ENCODE measurements around the gene AUTS2.

Gene AUTS2

GRCh38 chr7:69749994-69750393, 151.7 kb downstream of the AUTS2 start:
- H3K27me3 ChIP-seq (ENCODE audit: insufficient read depth, insufficient read length), result no peaks in the 10 kb centered on the region
- H3K4me1 ChIP-seq (ENCODE audit: insufficient read depth, insufficient read length), result peaks cover 2% of the 10 kb centered on the region
- TF ChIP-seq YY1 (IDR thresholded peaks at IDR 0.05; ENCODE audit: insufficient read depth, insufficient read length) (no peak), SUZ12 (IDR thresholded peaks at IDR 0.05; ENCODE audit: extremely low read depth, insufficient read depth, insufficient read length) (no peak), ZNF274 (IDR thresholded peaks at IDR 0.05; ENCODE audit: low read depth, low read length) (no peak)
- no peak overlapping the region for H3K9ac ChIP-seq (ENCODE audit: insufficient read length, low read depth)
- no peaks in the 10 kb centered on the region for H3K36me3 ChIP-seq (ENCODE audit: insufficient read depth, insufficient read length, low read length)
- H3K4me3 ChIP-seq (ENCODE audit: insufficient read length, low read depth), result no peak overlapping the region
- no peak for DNase-seq (ENCODE audit: low read depth, low spot score)
- H3K9me3 ChIP-seq (ENCODE audit: insufficient read depth, low read length), result no peaks in the 10 kb centered on the region

- Histone ChIP-seq H3K4me3 (ENCODE audit: insufficient read length, low read depth) (no peak overlapping the region), H3K4me1 (ENCODE audit: insufficient read depth, insufficient read length) (peaks cover 2% of the 10 kb centered on the region), H3K27me3 (ENCODE audit: insufficient read depth, insufficient read length) (no peaks in the 10 kb centered on the region), H3K9ac (ENCODE audit: insufficient read length, low read depth) (no peak overlapping the region), H3K36me3 (ENCODE audit: insufficient read depth, insufficient read length, low read length) (no peaks in the 10 kb centered on the region), H3K9me3 (ENCODE audit: insufficient read depth, low read length) (no peaks in the 10 kb centered on the region)
- no peak for TF ChIP-seq ZNF274 (IDR thresholded peaks at IDR 0.05; ENCODE audit: low read depth, low read length)
- no peak for TF ChIP-seq YY1 (IDR thresholded peaks at IDR 0.05; ENCODE audit: insufficient read depth, insufficient read length)
- TF ChIP-seq SUZ12 (IDR thresholded peaks at IDR 0.05; ENCODE audit: extremely low read depth, insufficient read depth, insufficient read length), result no peak
- DNase-seq (ENCODE audit: low read depth, low spot score), result no peak
Measured at GRCh38 chr7:69751026-69751425, 152.8 kb downstream of the AUTS2 start.

- Histone ChIP-seq H3K4me3 (ENCODE audit: insufficient read length, low read depth) (no peak overlapping the region), H3K4me1 (ENCODE audit: insufficient read depth, insufficient read length) (peaks cover 2% of the 10 kb centered on the region), H3K27me3 (ENCODE audit: insufficient read depth, insufficient read length) (no peaks in the 10 kb centered on the region), H3K36me3 (ENCODE audit: insufficient read depth, insufficient read length, low read length) (no peaks in the 10 kb centered on the region), H3K9me3 (ENCODE audit: insufficient read depth, low read length) (no peaks in the 10 kb centered on the region), H3K9ac (ENCODE audit: insufficient read length, low read depth) (no peak overlapping the region)
- DNase-seq (ENCODE audit: low read depth, low spot score), result no peak
- TF ChIP-seq ZNF274 (IDR thresholded peaks at IDR 0.05; ENCODE audit: low read depth, low read length) (no peak), SUZ12 (IDR thresholded peaks at IDR 0.05; ENCODE audit: extremely low read depth, insufficient read depth, insufficient read length) (no peak), YY1 (IDR thresholded peaks at IDR 0.05; ENCODE audit: insufficient read depth, insufficient read length) (no peak)
Measured at GRCh38 chr7:69753981-69754380, 155.7 kb downstream of the AUTS2 start.

GRCh38 chr7:69754476-69754875, 156.2 kb downstream of the AUTS2 start:
- DNase-seq (ENCODE audit: low read depth, low spot score), result no peak
- Histone ChIP-seq H3K9ac (ENCODE audit: insufficient read length, low read depth) (no peak overlapping the region), H3K36me3 (ENCODE audit: insufficient read depth, insufficient read length, low read length) (no peaks in the 10 kb centered on the region), H3K4me3 (ENCODE audit: insufficient read length, low read depth) (no peak overlapping the region), H3K27me3 (ENCODE audit: insufficient read depth, insufficient read length) (no peaks in the 10 kb centered on the region), H3K9me3 (ENCODE audit: insufficient read depth, low read length) (no peaks in the 10 kb centered on the region), H3K4me1 (ENCODE audit: insufficient read depth, insufficient read length) (peaks cover 2% of the 10 kb centered on the region)
- TF ChIP-seq YY1 (IDR thresholded peaks at IDR 0.05; ENCODE audit: insufficient read depth, insufficient read length) (no peak), ZNF274 (IDR thresholded peaks at IDR 0.05; ENCODE audit: low read depth, low read length) (no peak), SUZ12 (IDR thresholded peaks at IDR 0.05; ENCODE audit: extremely low read depth, insufficient read depth, insufficient read length) (no peak)

GRCh38 chr7:69756235-69756634, 158.0 kb downstream of the AUTS2 start:
- DNase-seq (ENCODE audit: low read depth, low spot score), result no peak
- Histone ChIP-seq H3K4me1 (ENCODE audit: insufficient read depth, insufficient read length) (peaks cover 2% of the 10 kb centered on the region), H3K9ac (ENCODE audit: insufficient read length, low read depth) (no peak overlapping the region), H3K4me3 (ENCODE audit: insufficient read length, low read depth) (no peak overlapping the region), H3K36me3 (ENCODE audit: insufficient read depth, insufficient read length, low read length) (no peaks in the 10 kb centered on the region), H3K27me3 (ENCODE audit: insufficient read depth, insufficient read length) (no peaks in the 10 kb centered on the region), H3K9me3 (ENCODE audit: insufficient read depth, low read length) (no peaks in the 10 kb centered on the region)
- TF ChIP-seq YY1 (IDR thresholded peaks at IDR 0.05; ENCODE audit: insufficient read depth, insufficient read length) (no peak), ZNF274 (IDR thresholded peaks at IDR 0.05; ENCODE audit: low read depth, low read length) (no peak), SUZ12 (IDR thresholded peaks at IDR 0.05; ENCODE audit: extremely low read depth, insufficient read depth, insufficient read length) (no peak)

GRCh38 chr7:69757528-69757927, 159.3 kb downstream of the AUTS2 start:
- TF ChIP-seq ZNF274 (IDR thresholded peaks at IDR 0.05; ENCODE audit: low read depth, low read length) (no peak), SUZ12 (IDR thresholded peaks at IDR 0.05; ENCODE audit: extremely low read depth, insufficient read depth, insufficient read length) (no peak), YY1 (IDR thresholded peaks at IDR 0.05; ENCODE audit: insufficient read depth, insufficient read length) (no peak)
- Histone ChIP-seq H3K4me1 (ENCODE audit: insufficient read depth, insufficient read length) (peaks cover 2% of the 10 kb centered on the region), H3K9me3 (ENCODE audit: insufficient read depth, low read length) (no peaks in the 10 kb centered on the region), H3K9ac (ENCODE audit: insufficient read length, low read depth) (no peak overlapping the region), H3K4me3 (ENCODE audit: insufficient read length, low read depth) (no peak overlapping the region), H3K27me3 (ENCODE audit: insufficient read depth, insufficient read length) (no peaks in the 10 kb centered on the region), H3K36me3 (ENCODE audit: insufficient read depth, insufficient read length, low read length) (no peaks in the 10 kb centered on the region)
- no peak for DNase-seq (ENCODE audit: low read depth, low spot score)

- H3K9ac ChIP-seq (ENCODE audit: insufficient read length, low read depth), result no peak overlapping the region
- no peaks in the 10 kb centered on the region for H3K9me3 ChIP-seq (ENCODE audit: insufficient read depth, low read length)
- peaks cover 2% of the 10 kb centered on the region for H3K4me1 ChIP-seq (ENCODE audit: insufficient read depth, insufficient read length)
- no peaks in the 10 kb centered on the region for H3K36me3 ChIP-seq (ENCODE audit: insufficient read depth, insufficient read length, low read length)
- no peaks in the 10 kb centered on the region for H3K27me3 ChIP-seq (ENCODE audit: insufficient read depth, insufficient read length)
- TF ChIP-seq YY1 (IDR thresholded peaks at IDR 0.05; ENCODE audit: insufficient read depth, insufficient read length) (no peak), ZNF274 (IDR thresholded peaks at IDR 0.05; ENCODE audit: low read depth, low read length) (no peak), SUZ12 (IDR thresholded peaks at IDR 0.05; ENCODE audit: extremely low read depth, insufficient read depth, insufficient read length) (no peak)
- no peak for DNase-seq (ENCODE audit: low read depth, low spot score)
- no peak overlapping the region for H3K4me3 ChIP-seq (ENCODE audit: insufficient read length, low read depth)
Measured at GRCh38 chr7:69757981-69758430, 159.7 kb downstream of the AUTS2 start.
